Stimulated activated memory B cell treated with anti-CD40 and anti-IgM and Interleukin-4, amounts not matched to agents 10 μg/mL and 1 μg/mL and 100 μg/mL, for 72 hours (primary cell): ENCODE data around the gene FARP2.

Experiments
- ATAC-seq: fragments of 150-1000 bp; cut with Tn5 transposase; 2 replicates; pipeline ENCODE4 v1.10.0; 2021
- H3K27ac Mint-ChIP-seq: one replicate; pipeline ENCODE4 v1.8.0; 2022; ENCODE audit warnings: mild to moderate bottlenecking, mixed read lengths
- H3K27me3 Mint-ChIP-seq: one replicate; pipeline ENCODE4 v1.8.0; 2022; ENCODE audit warnings: mixed read lengths
- H3K36me3 Mint-ChIP-seq: one replicate; pipeline ENCODE4 v1.8.0; 2022; ENCODE audit warnings: mixed read lengths
- H3K4me1 Mint-ChIP-seq: one replicate; pipeline ENCODE4 v1.8.0; 2022; ENCODE audit warnings: mixed read lengths
- H3K4me3 Mint-ChIP-seq: one replicate; pipeline ENCODE4 v1.8.0; 2022; ENCODE audit warnings: mild to moderate bottlenecking, moderate library complexity, mixed read lengths
- H3K9me3 Mint-ChIP-seq: one replicate; pipeline ENCODE4 v1.8.0; 2022; ENCODE audit warnings: mixed read lengths

The FARP2 gene

GRCh38 chr2:241463276-241464135 lies 107.4 kb downstream of the FARP2 start:
- no peak for ATAC-seq
- H3K27ac Mint-ChIP-seq = no peak overlapping the region
- no peak overlapping the region for H3K4me3 Mint-ChIP-seq
- no peaks in the 10 kb centered on the region for H3K4me1 Mint-ChIP-seq
- no peaks in the 10 kb centered on the region for H3K27me3 Mint-ChIP-seq
- H3K9me3 Mint-ChIP-seq = no peaks in the 10 kb centered on the region
- peaks cover 11% of the 10 kb centered on the region for H3K36me3 Mint-ChIP-seq

- Mint-ChIP-seq H3K27me3 (no peaks in the 10 kb centered on the region), H3K36me3 (peaks cover 27% of the 10 kb centered on the region), H3K4me1 (no peaks in the 10 kb centered on the region), H3K9me3 (no peaks in the 10 kb centered on the region), H3K27ac (no peak overlapping the region), H3K4me3 (no peak overlapping the region)
- ATAC-seq = no peak
These were observed 109.5 kb downstream of the FARP2 start for GRCh38 chr2:241465543-241465942.

GRCh38 chr2:241466230-241466629 lies 110.1 kb downstream of the FARP2 start:
- H3K27me3 Mint-ChIP-seq = no peaks in the 10 kb centered on the region
- H3K4me1 Mint-ChIP-seq = no peaks in the 10 kb centered on the region
- no peak for ATAC-seq
- no peak overlapping the region for H3K4me3 Mint-ChIP-seq
- H3K27ac Mint-ChIP-seq = no peak overlapping the region
- H3K9me3 Mint-ChIP-seq = no peaks in the 10 kb centered on the region
- H3K36me3 Mint-ChIP-seq = peaks cover 32% of the 10 kb centered on the region

GRCh38 chr2:241467777-241468475 lies 111.8 kb downstream of the FARP2 start:
- ATAC-seq = no peak
- Mint-ChIP-seq H3K27ac (no peak overlapping the region), H3K36me3 (peaks cover 44% of the 10 kb centered on the region), H3K9me3 (no peaks in the 10 kb centered on the region), H3K27me3 (no peaks in the 10 kb centered on the region), H3K4me3 (no peak overlapping the region), H3K4me1 (no peaks in the 10 kb centered on the region)

GRCh38 chr2:241468476-241468781 lies 112.3 kb downstream of the FARP2 start:
- H3K27ac Mint-ChIP-seq = no peak overlapping the region
- H3K27me3 Mint-ChIP-seq = no peaks in the 10 kb centered on the region
- peaks cover 44% of the 10 kb centered on the region for H3K36me3 Mint-ChIP-seq
- H3K4me3 Mint-ChIP-seq = no peak overlapping the region
- no peaks in the 10 kb centered on the region for H3K9me3 Mint-ChIP-seq
- no peak for ATAC-seq
- no peaks in the 10 kb centered on the region for H3K4me1 Mint-ChIP-seq

GRCh38 chr2:241469746-241470145 lies 113.7 kb downstream of the FARP2 start:
- Mint-ChIP-seq H3K4me3 (no peak overlapping the region), H3K4me1 (no peaks in the 10 kb centered on the region), H3K27me3 (no peaks in the 10 kb centered on the region), H3K9me3 (no peaks in the 10 kb centered on the region), H3K27ac (no peak overlapping the region), H3K36me3 (peaks cover 42% of the 10 kb centered on the region)
- no peak for ATAC-seq

GRCh38 chr2:241473399-241473798 lies 117.3 kb downstream of the FARP2 start:
- H3K27ac Mint-ChIP-seq = no peak overlapping the region
- no peak for ATAC-seq

GRCh38 chr2:241475267-241475666 lies 119.2 kb downstream of the FARP2 start:
- Mint-ChIP-seq H3K4me1 (no peaks in the 10 kb centered on the region), H3K36me3 (peaks cover 47% of the 10 kb centered on the region), H3K4me3 (no peak overlapping the region), H3K27me3 (no peaks in the 10 kb centered on the region), H3K9me3 (no peaks in the 10 kb centered on the region), H3K27ac (no peak overlapping the region)
- ATAC-seq = no peak

More at GRCh38 chr2:241473399-241473798, 117.3 kb downstream of the FARP2 start:
- Mint-ChIP-seq H3K9me3 (no peaks in the 10 kb centered on the region), H3K36me3 (peaks cover 45% of the 10 kb centered on the region), H3K4me1 (no peaks in the 10 kb centered on the region), H3K4me3 (no peak overlapping the region), H3K27me3 (no peaks in the 10 kb centered on the region)

- Mint-ChIP-seq H3K27ac (no peak overlapping the region), H3K4me3 (no peak overlapping the region), H3K36me3 (peaks cover 29% of the 10 kb centered on the region), H3K4me1 (no peaks in the 10 kb centered on the region), H3K9me3 (no peaks in the 10 kb centered on the region), H3K27me3 (no peaks in the 10 kb centered on the region)
- no peak for ATAC-seq
These were observed 122.1 kb downstream of the FARP2 start for GRCh38 chr2:241478166-241478565.

- no peak overlapping the region for H3K27ac Mint-ChIP-seq
- no peaks in the 10 kb centered on the region for H3K4me1 Mint-ChIP-seq
- no peaks in the 10 kb centered on the region for H3K27me3 Mint-ChIP-seq
- H3K36me3 Mint-ChIP-seq = peaks cover 35% of the 10 kb centered on the region
- ATAC-seq = no peak
- H3K9me3 Mint-ChIP-seq = no peaks in the 10 kb centered on the region
- no peak overlapping the region for H3K4me3 Mint-ChIP-seq
These were observed 123.2 kb downstream of the FARP2 start for GRCh38 chr2:241479026-241479898.

- H3K4me1 Mint-ChIP-seq = no peaks in the 10 kb centered on the region
- H3K9me3 Mint-ChIP-seq = no peaks in the 10 kb centered on the region
- H3K36me3 Mint-ChIP-seq = peaks cover 41% of the 10 kb centered on the region
- no peak for ATAC-seq
- no peak overlapping the region for H3K4me3 Mint-ChIP-seq
- H3K27ac Mint-ChIP-seq = no peak overlapping the region
- H3K27me3 Mint-ChIP-seq = no peaks in the 10 kb centered on the region
These were observed 125.6 kb downstream of the FARP2 start for GRCh38 chr2:241481687-241482086.

- Mint-ChIP-seq H3K4me3 (no peak overlapping the region), H3K4me1 (no peaks in the 10 kb centered on the region), H3K36me3 (peaks cover 45% of the 10 kb centered on the region), H3K9me3 (no peaks in the 10 kb centered on the region), H3K27me3 (no peaks in the 10 kb centered on the region), H3K27ac (no peak overlapping the region)
- no peak for ATAC-seq
These were observed 126.3 kb downstream of the FARP2 start for GRCh38 chr2:241482126-241482955.

GRCh38 chr2:241483305-241483704 lies 127.2 kb downstream of the FARP2 start:
- Mint-ChIP-seq H3K27me3 (no peaks in the 10 kb centered on the region), H3K9me3 (no peaks in the 10 kb centered on the region), H3K36me3 (peaks cover 36% of the 10 kb centered on the region), H3K4me3 (no peak overlapping the region), H3K27ac (no peak overlapping the region), H3K4me1 (no peaks in the 10 kb centered on the region)
- ATAC-seq = no peak

- Mint-ChIP-seq H3K27me3 (no peaks in the 10 kb centered on the region), H3K36me3 (peaks cover 27% of the 10 kb centered on the region), H3K9me3 (no peaks in the 10 kb centered on the region), H3K4me3 (no peak overlapping the region), H3K4me1 (no peaks in the 10 kb centered on the region), H3K27ac (no peak overlapping the region)
- ATAC-seq = no peak
These were observed 129.3 kb downstream of the FARP2 start for GRCh38 chr2:241485172-241485911.
